ENCODE data around the gene SPPL2B. TPM values are rescaled to one million over a fixed set of nuclear protein-coding genes. Genes with fewer than 3 reads are reported as not detected.
A peak's percentile ranks its signal among the peaks of the same experiment; 100 is the strongest.

Gene SPPL2B
- total and polyA plus RNA-seq, 9 of the 15 experiments (the other 6 are each of a cell fraction or from before 2014, with no cell fraction given) = 0.20 to 81.2 (median 15.1) TPM

DNA sequence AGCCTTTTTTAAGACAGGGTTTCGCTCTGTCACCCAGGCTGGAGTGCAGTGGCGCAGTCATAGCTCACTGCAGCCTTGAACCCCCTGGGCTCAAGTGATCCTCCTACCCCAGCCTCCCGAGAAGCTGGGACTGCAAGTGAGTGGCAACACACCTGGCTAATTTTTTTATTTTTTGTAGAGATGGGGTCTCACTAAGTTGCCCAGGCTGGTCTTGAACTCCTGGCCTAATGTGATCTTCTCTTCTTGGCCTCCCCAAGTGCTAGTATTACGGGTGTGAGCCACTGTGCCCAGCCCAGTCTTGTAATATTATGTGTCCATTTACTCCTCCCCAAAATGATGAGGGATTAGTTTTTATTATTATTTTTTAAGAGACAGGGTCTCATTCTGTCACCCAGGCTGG, 17.4 kb upstream of the SPPL2B start:
- no peaks in the 10 kb centered on the region for H4K20me1 ChIP-seq (replicated peaks; ENCODE audit: control insufficient read depth, insufficient read depth, low read length)
- H3K9me3 ChIP-seq (replicated peaks; ENCODE audit: control insufficient read depth, insufficient read depth, low read depth, low read length) = peaks cover 12% of the 10 kb centered on the region
- ATAC-seq (no peak), FAIRE-seq (no peak), DNase-seq (ENCODE audit: extremely low read depth in 1 of 4, low spot score in 3 of 4) (no peak)
- H3K79me2 ChIP-seq (ENCODE audit: control insufficient read depth, insufficient read depth, low read length) = no peaks in the 10 kb centered on the region
- peak; percentile 85 for TF ChIP-seq ZNF121 (CRISPR knock-in tag; conservative IDR thresholded peaks at IDR 0.05)
- no peak for TF ChIP-seq POU5F1 (IDR thresholded peaks at IDR 0.05; ENCODE audit: borderline replicate concordance, low read depth, low read length, partially characterized antibody)
- 59% methylated on average over 4 of the region's 4 CpGs for WGBS (ENCODE audit: insufficient coverage, low coverage, missing lambda C conversion rate)
- no peaks in the 10 kb centered on the region for H3K36me3 ChIP-seq (ENCODE audit: control insufficient read depth, insufficient read depth, low read length)
- H3K9ac ChIP-seq (ENCODE audit: insufficient read depth in 1 of 2, low read depth in 2 of 2, low read length in 2 of 2) = no peak overlapping the region
- H2AFZ ChIP-seq (ENCODE audit: low read depth, low read length) = no peak overlapping the region
- no peaks in the 10 kb centered on the region for H3K9me1 ChIP-seq (ENCODE audit: control insufficient read depth, insufficient read depth, low read length)
- peaks cover 0 to 9% of the 10 kb centered on the region in 2 experiments; a peak in 2 of 5 replicates for H3K27me3 ChIP-seq (ENCODE audit: control insufficient read depth in 2 of 2, insufficient read depth in 2 of 2, low read length in 2 of 2)
- ChIA-PET POLR2A (interaction anchor here (0.6 to 1.5 kb wide), 4 partner anchors 9 to 85 kb away, joined by 3 to 5 read pairs (median 4); no protein-coding TSS in a partner anchor), CTCF (ENCODE audit: low intra/inter-chr PET ratio) (no interaction called here)
- in situ Hi-C loops (cut with MboI) = loop anchor here (10.0 kb wide), 1 partner anchor 76 kb away; the partner anchor contains the start of genes PLEKHJ1 and SF3A2
- no peak overlapping the region for H3K27ac ChIP-seq (ENCODE audit: extremely low read depth, low read depth, low read length)
- no peak overlapping the region for H3K4me3 ChIP-seq
- BruUV-seq (replicated peaks) = no TSS peak
- intact Hi-C loops (cut with micrococcal nuclease) = no loop called here
- H3K4me2 ChIP-seq (ENCODE audit: insufficient read depth, low read length) = no peak overlapping the region
- H3K4me1 ChIP-seq (replicated peaks in 1 of 2; ENCODE audit: control insufficient read depth in 2 of 2, insufficient read depth in 2 of 2, low read length in 2 of 2) = peaks cover 3 to 49% of the 10 kb centered on the region in 2 experiments; a peak in 3 of 5 replicates

DNA sequence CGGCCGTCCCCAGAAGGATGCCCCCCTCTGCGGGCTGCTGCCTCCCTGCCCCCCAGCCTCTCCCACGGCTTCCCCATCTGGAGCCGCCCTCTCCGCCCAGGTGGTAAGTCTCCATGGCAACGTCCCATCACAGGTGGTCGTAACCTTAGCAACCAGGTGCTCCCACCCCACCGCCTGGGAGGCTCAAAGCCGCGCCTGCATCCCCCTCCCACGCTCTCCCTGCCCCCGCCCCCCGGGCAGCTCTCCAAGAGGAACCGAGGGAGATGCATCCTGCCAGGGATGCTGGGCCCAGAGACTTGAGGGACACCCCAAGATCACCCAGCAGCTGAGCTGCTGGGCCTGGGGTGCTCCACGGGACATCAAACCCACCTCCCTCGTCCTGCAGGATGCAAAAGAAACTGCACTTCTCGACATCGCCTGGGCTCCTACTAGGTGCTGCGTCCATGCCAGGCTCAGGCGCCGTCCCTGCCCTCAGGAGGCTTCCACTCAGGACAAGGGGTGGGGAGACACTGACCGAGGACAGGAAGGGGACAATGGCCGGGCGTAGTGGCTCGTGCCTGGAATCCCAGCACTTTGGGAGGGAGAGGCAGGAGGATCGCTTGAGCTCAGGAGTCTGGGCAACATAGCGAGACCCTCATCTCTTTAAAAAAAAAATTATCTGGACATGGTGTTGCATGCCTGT, 15.5 kb upstream of the SPPL2B start:
- Histone ChIP-seq H3K4me3 (no peak overlapping the region), H3K4me1 (replicated peaks in 1 of 2; ENCODE audit: control insufficient read depth in 2 of 2, insufficient read depth in 2 of 2, low read length in 2 of 2) (peaks cover 3 to 40% of the 10 kb centered on the region in 2 experiments; a peak in 3 of 5 replicates), H3K36me3 (ENCODE audit: control insufficient read depth, insufficient read depth, low read length) (no peaks in the 10 kb centered on the region), H3K27ac (ENCODE audit: extremely low read depth, low read depth, low read length) (no peak overlapping the region), H2AFZ (ENCODE audit: low read depth, low read length) (no peak overlapping the region), H3K27me3 (ENCODE audit: control insufficient read depth in 2 of 2, insufficient read depth in 2 of 2, low read length in 2 of 2) (no peaks in the 10 kb centered on the region; a peak in 1 of 5 replicates), H3K9ac (ENCODE audit: insufficient read depth in 1 of 2, low read depth in 2 of 2, low read length in 2 of 2) (no peak overlapping the region), H3K9me3 (replicated peaks; ENCODE audit: control insufficient read depth, insufficient read depth, low read depth, low read length) (peaks cover 12% of the 10 kb centered on the region), H3K79me2 (ENCODE audit: control insufficient read depth, insufficient read depth, low read length) (no peaks in the 10 kb centered on the region), H3K9me1 (ENCODE audit: control insufficient read depth, insufficient read depth, low read length) (no peaks in the 10 kb centered on the region), H4K20me1 (replicated peaks; ENCODE audit: control insufficient read depth, insufficient read depth, low read length) (no peaks in the 10 kb centered on the region), H3K4me2 (ENCODE audit: insufficient read depth, low read length) (no peak overlapping the region)
- no peak for FAIRE-seq
- intact Hi-C loops (cut with micrococcal nuclease) (no loop called here), in situ Hi-C loops (cut with MboI) (loop anchor here (10.0 kb wide), 1 partner anchor 78 kb away; the partner anchor contains the start of genes PLEKHJ1 and SF3A2)
- ATAC-seq = no peak
- POLR2A ChIA-PET = no interaction called here
- CTCF ChIA-PET (ENCODE audit: low intra/inter-chr PET ratio) = no interaction called here
- BruUV-seq (replicated peaks) = no TSS peak
- WGBS (ENCODE audit: insufficient coverage, low coverage, missing lambda C conversion rate) = 50% methylated on average over 14 of the region's 28 CpGs
- DNase-seq (ENCODE audit: extremely low read depth in 1 of 4, low spot score in 3 of 4) = no peak
- TF ChIP-seq RFX1 (IDR thresholded peaks at IDR 0.05) = peak; percentile 81
- TF ChIP-seq TRIM28 (IDR thresholded peaks at IDR 0.05) = peak; percentile 60; the same call in 1 of the 2 replicates
- TF ChIP-seq MCM2 (IDR thresholded peaks at IDR 0.05; ENCODE audit: low read depth) = no peak
- TF ChIP-seq MYNN (IDR thresholded peaks at IDR 0.05) = peak; percentile 12; the same call in 1 of the 2 replicates
- TF ChIP-seq MYNN (CRISPR knock-in tag; IDR thresholded peaks at IDR 0.05) = no peak
- TF ChIP-seq POLR2G (IDR thresholded peaks at IDR 0.05; ENCODE audit: low read depth, low read length) = no peak
- 0 out of 2 replicates have a peak, but pooled peaks have one; percentile 25 for TF ChIP-seq CBX5 (IDR thresholded peaks at IDR 0.05; ENCODE audit: borderline replicate concordance, low read depth)
- TF ChIP-seq ZNF316 (IDR thresholded peaks at IDR 0.05) = peak; percentile 90
- peak; percentile 59; the same call in 1 of the 2 replicates for TF ChIP-seq CBX1 (IDR thresholded peaks at IDR 0.05; ENCODE audit: low read depth)
- peak; percentile 86 for TF ChIP-seq ZNF121 (CRISPR knock-in tag; conservative IDR thresholded peaks at IDR 0.05)
- no peak for TF ChIP-seq ZNF282 (CRISPR knock-in tag; IDR thresholded peaks at IDR 0.05)
- no peak for TF ChIP-seq ZNF77 (CRISPR knock-in tag; IDR thresholded peaks at IDR 0.05)
- TF ChIP-seq JUND (IDR thresholded peaks at IDR 0.05; ENCODE audit: borderline replicate concordance, low read depth, low read length) = no peak
- no peak for TF ChIP-seq JUND (tag; IDR thresholded peaks at IDR 0.05; ENCODE audit: borderline replicate concordance, low read depth, low read length)

Data from K562 (cell line).